Measurements from ENCODE around the gene ENOX1. TPM values are rescaled to one million over a fixed set of nuclear protein-coding genes. Genes with fewer than 3 reads are reported as not detected.

ENOX1 gene
- total RNA-seq, 1 experiment from 2014 or later: 0.26 TPM

DNA sequence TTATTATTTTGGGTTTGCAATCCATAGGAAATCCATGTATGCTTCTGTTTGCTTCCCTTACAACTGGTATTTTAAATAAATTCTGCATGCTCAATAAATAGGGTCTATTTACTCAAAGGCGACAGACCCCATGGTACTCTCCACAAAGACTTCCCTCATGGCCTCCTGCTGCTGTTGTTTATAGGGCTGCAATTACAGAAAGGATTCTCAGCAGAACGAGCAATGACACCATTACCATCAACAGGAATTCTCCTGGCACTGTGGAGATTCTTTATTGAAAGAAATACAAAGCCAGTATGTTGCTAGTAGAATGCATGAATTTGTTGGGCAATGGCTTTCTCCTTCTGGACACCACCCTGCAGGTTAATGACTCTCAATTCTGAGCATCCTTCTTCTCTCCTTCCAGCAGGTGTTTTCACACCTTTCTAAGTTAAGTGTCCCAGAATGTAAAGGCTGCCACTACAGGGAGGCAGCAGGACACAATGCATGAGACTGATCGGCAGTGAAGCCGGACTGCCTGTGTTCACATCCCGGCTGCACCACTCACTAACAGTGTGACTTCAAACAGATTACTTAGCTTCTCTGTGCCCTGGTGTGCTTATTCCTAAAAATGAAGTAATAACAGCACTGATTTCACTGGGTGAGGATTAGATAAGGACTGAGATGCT lies 403.1 kb downstream of the ENOX1 start:
- ChIA-PET POLR2A (no interaction called here), CTCF (no interaction called here)
- Mint-ChIP-seq H3K4me3 (no peak overlapping the region), H3K4me1 (peaks cover 18% of the 10 kb centered on the region), H3K36me3 (peaks cover 7% of the 10 kb centered on the region; the same call in 1 of the 2 replicates), H3K27me3 (ENCODE audit: low read depth) (no peaks in the 10 kb centered on the region; the same call in 1 of the 2 replicates), H3K9me3 (peaks cover 14% of the 10 kb centered on the region), H3K27ac (no peak overlapping the region; the same call in 1 of the 2 replicates)
- ATAC-seq (peak; percentile 51), DNase-seq (ENCODE audit: low spot score) (no peak)
- TF ChIP-seq ZNF396 (CRISPR knock-in tag; IDR thresholded peaks at IDR 0.05; ENCODE audit: borderline replicate concordance) (no peak), RELA (CRISPR knock-in tag; IDR thresholded peaks at IDR 0.05; ENCODE audit: borderline replicate concordance) (no peak), ELF4 (CRISPR knock-in tag; IDR thresholded peaks at IDR 0.05; ENCODE audit: low read depth) (no peak), EMX1 (CRISPR knock-in tag; IDR thresholded peaks at IDR 0.05) (no peak), TCF7 (CRISPR knock-in tag; IDR thresholded peaks at IDR 0.05; ENCODE audit: low read depth) (no peak), HMGA2 (CRISPR knock-in tag; IDR thresholded peaks at IDR 0.05) (no peak), ESRRA (CRISPR knock-in tag; IDR thresholded peaks at IDR 0.05; ENCODE audit: borderline replicate concordance) (no peak)
- TF ChIP-seq, protein P1, sequence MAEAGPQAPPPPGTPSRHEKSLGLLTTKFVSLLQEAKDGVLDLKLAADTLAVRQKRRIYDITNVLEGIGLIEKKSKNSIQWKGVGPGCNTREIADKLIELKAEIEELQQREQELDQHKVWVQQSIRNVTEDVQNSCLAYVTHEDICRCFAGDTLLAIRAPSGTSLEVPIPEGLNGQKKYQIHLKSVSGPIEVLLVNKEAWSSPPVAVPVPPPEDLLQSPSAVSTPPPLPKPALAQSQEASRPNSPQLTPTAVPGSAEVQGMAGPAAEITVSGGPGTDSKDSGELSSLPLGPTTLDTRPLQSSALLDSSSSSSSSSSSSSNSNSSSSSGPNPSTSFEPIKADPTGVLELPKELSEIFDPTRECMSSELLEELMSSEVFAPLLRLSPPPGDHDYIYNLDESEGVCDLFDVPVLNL (CRISPR knock-in tag; IDR thresholded peaks at IDR 0.05; ENCODE audit: borderline replicate concordance, low read depth): no peak
- TF ChIP-seq, protein P2, sequence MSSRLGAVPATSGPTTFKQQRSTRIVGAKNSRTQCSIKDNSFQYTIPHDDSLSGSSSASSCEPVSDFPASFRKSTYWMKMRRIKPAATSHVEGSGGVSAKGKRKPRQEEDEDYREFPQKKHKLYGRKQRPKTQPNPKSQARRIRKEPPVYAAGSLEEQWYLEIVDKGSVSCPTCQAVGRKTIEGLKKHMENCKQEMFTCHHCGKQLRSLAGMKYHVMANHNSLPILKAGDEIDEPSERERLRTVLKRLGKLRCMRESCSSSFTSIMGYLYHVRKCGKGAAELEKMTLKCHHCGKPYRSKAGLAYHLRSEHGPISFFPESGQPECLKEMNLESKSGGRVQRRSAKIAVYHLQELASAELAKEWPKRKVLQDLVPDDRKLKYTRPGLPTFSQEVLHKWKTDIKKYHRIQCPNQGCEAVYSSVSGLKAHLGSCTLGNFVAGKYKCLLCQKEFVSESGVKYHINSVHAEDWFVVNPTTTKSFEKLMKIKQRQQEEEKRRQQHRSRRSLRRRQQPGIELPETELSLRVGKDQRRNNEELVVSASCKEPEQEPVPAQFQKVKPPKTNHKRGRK (CRISPR knock-in tag; IDR thresholded peaks at IDR 0.05; ENCODE audit: borderline replicate concordance): no peak
- TF ChIP-seq, protein P3, sequence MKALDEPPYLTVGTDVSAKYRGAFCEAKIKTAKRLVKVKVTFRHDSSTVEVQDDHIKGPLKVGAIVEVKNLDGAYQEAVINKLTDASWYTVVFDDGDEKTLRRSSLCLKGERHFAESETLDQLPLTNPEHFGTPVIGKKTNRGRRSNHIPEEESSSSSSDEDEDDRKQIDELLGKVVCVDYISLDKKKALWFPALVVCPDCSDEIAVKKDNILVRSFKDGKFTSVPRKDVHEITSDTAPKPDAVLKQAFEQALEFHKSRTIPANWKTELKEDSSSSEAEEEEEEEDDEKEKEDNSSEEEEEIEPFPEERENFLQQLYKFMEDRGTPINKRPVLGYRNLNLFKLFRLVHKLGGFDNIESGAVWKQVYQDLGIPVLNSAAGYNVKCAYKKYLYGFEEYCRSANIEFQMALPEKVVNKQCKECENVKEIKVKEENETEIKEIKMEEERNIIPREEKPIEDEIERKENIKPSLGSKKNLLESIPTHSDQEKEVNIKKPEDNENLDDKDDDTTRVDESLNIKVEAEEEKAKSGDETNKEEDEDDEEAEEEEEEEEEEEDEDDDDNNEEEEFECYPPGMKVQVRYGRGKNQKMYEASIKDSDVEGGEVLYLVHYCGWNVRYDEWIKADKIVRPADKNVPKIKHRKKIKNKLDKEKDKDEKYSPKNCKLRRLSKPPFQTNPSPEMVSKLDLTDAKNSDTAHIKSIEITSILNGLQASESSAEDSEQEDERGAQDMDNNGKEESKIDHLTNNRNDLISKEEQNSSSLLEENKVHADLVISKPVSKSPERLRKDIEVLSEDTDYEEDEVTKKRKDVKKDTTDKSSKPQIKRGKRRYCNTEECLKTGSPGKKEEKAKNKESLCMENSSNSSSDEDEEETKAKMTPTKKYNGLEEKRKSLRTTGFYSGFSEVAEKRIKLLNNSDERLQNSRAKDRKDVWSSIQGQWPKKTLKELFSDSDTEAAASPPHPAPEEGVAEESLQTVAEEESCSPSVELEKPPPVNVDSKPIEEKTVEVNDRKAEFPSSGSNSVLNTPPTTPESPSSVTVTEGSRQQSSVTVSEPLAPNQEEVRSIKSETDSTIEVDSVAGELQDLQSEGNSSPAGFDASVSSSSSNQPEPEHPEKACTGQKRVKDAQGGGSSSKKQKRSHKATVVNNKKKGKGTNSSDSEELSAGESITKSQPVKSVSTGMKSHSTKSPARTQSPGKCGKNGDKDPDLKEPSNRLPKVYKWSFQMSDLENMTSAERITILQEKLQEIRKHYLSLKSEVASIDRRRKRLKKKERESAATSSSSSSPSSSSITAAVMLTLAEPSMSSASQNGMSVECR (CRISPR knock-in tag; IDR thresholded peaks at IDR 0.05; ENCODE audit: borderline replicate concordance): no peak

DNA sequence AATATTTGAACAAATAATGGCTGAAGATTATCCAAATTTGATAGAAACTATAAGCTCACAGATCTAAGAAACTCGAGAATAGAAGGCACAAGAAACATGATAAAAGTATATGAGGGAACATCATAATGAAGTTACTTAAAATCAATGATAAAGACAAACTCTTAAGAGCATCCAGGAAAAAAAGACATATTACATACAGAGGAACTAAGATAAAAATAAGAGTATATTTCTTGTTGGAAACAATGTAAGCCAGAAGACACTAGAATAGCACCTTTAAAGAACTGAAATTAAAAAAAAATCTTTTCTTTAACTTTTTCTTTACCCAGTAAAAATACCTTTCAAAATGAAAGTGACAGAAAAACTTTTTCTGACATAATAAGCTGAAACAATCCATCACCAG lies 407.0 kb downstream of the ENOX1 start:
- POLR2A ChIA-PET: no interaction called here
- no peaks in the 10 kb centered on the region; the same call in 1 of the 2 replicates for H3K27me3 Mint-ChIP-seq (ENCODE audit: low read depth)
- CTCF ChIA-PET: no interaction called here

GRCh38 chr13:43377973-43378372 lies 408.8 kb downstream of the ENOX1 start:
- peaks cover 7% of the 10 kb centered on the region; the same call in 1 of the 2 replicates for H3K36me3 Mint-ChIP-seq
- ChIA-PET POLR2A (no interaction called here), CTCF (no interaction called here)
- H3K27me3 Mint-ChIP-seq (ENCODE audit: low read depth): no peaks in the 10 kb centered on the region; the same call in 1 of the 2 replicates
- H3K4me3 Mint-ChIP-seq: no peak overlapping the region
- no peak for DNase-seq (ENCODE audit: low spot score)
- ATAC-seq: no peak
- peaks cover 15% of the 10 kb centered on the region for H3K9me3 Mint-ChIP-seq
- peaks cover 6% of the 10 kb centered on the region for H3K4me1 Mint-ChIP-seq
- H3K27ac Mint-ChIP-seq: no peak overlapping the region
- TF ChIP-seq ZNF219 (CRISPR knock-in tag; IDR thresholded peaks at IDR 0.05; ENCODE audit: borderline replicate concordance): no peak
- no peak for TF ChIP-seq SP1 (CRISPR knock-in tag; conservative IDR thresholded peaks at IDR 0.05)
- TF ChIP-seq, protein P1 (CRISPR knock-in tag; IDR thresholded peaks at IDR 0.05; ENCODE audit: borderline replicate concordance, low read depth): no peak
- no peak for TF ChIP-seq NFE2L1 (CRISPR knock-in tag; IDR thresholded peaks at IDR 0.05)
- TF ChIP-seq NR2C2 (CRISPR knock-in tag; IDR thresholded peaks at IDR 0.05): no peak
- no peak for TF ChIP-seq TEAD1 (CRISPR knock-in tag; IDR thresholded peaks at IDR 0.05)
- no peak for TF ChIP-seq HMGA2 (CRISPR knock-in tag; IDR thresholded peaks at IDR 0.05)
- no peak for TF ChIP-seq GABPB1 (CRISPR knock-in tag; IDR thresholded peaks at IDR 0.05)
- TF ChIP-seq TCF7 (CRISPR knock-in tag; IDR thresholded peaks at IDR 0.05; ENCODE audit: low read depth): no peak
- TF ChIP-seq PRDM15 (CRISPR knock-in tag; IDR thresholded peaks at IDR 0.05): no peak
- no peak for TF ChIP-seq MXD4 (CRISPR knock-in tag; IDR thresholded peaks at IDR 0.05; ENCODE audit: borderline replicate concordance)

More for the DNA sequence above, 407.0 kb downstream of the ENOX1 start:
- no peak for DNase-seq (ENCODE audit: low spot score)
- ATAC-seq: no peak
- peaks cover 7% of the 10 kb centered on the region; the same call in 1 of the 2 replicates for H3K36me3 Mint-ChIP-seq
- peaks cover 14% of the 10 kb centered on the region for H3K4me1 Mint-ChIP-seq
- peaks cover 15% of the 10 kb centered on the region for H3K9me3 Mint-ChIP-seq
- no peak overlapping the region for H3K4me3 Mint-ChIP-seq
- TF ChIP-seq TCF7 (CRISPR knock-in tag; IDR thresholded peaks at IDR 0.05; ENCODE audit: low read depth) (no peak), RELA (CRISPR knock-in tag; IDR thresholded peaks at IDR 0.05; ENCODE audit: borderline replicate concordance) (no peak), MYBL2 (CRISPR knock-in tag; IDR thresholded peaks at IDR 0.05) (no peak), SOX15 (CRISPR knock-in tag; IDR thresholded peaks at IDR 0.05) (no peak), GRHL2 (CRISPR knock-in tag; IDR thresholded peaks at IDR 0.05; ENCODE audit: insufficient replicate concordance, severe bottlenecking) (no peak)
- no peak overlapping the region for H3K27ac Mint-ChIP-seq
